SK-N-SH treated with all-trans-retinoic acid at 6 μM for 48 hours (cell line): ENCODE measurements around the gene H2BK1.

Source experiments
- ATAC-seq: fragments of 200-7000 bp; cut with Tn5 transposase; 3 replicates; pipeline ENCODE4 v1.9.1; 2020; ENCODE audit warnings: mild to moderate bottlenecking, moderate library complexity
- ARNTL ChIP-seq: fragments of 450-650 bp; formaldehyde crosslinking; IDR thresholded peaks from 2 replicates; pipeline ENCODE4 v1.5.0; 2020; ENCODE audit warnings: low read depth, mild to moderate bottlenecking, moderate library complexity, borderline replicate concordance
- BACH2 ChIP-seq: fragments of 250-450 bp; sonication (Bioruptor Pico); IDR thresholded peaks from 2 replicates; pipeline ENCODE4 v1.9.0; 2021; ENCODE audit warnings: mild to moderate bottlenecking, borderline replicate concordance
- CREB5 ChIP-seq: fragments of 250-450 bp; sonication (Bioruptor Pico); IDR thresholded peaks from 2 replicates; pipeline ENCODE4 v1.5.1; 2020; ENCODE audit warnings: low read depth, mild to moderate bottlenecking, moderate library complexity
- CSRNP3 ChIP-seq: fragments of 250-450 bp; sonication (Bioruptor Pico); IDR thresholded peaks from 2 replicates; pipeline ENCODE4 v1.5.1; 2021; ENCODE audit warnings: mild to moderate bottlenecking, moderate library complexity
- ESRRG ChIP-seq: fragments of 250-450 bp; sonication (Bioruptor Pico); IDR thresholded peaks from 2 replicates; pipeline ENCODE4 v1.6.1; 2021; ENCODE audit warnings: mild to moderate bottlenecking
- GLIS3 ChIP-seq: fragments of 250-450 bp; sonication (Bioruptor Pico); IDR thresholded peaks from 2 replicates; pipeline ENCODE4 v1.5.0; 2020; ENCODE audit warnings: mild to moderate bottlenecking, moderate library complexity
- ISL1 ChIP-seq: fragments of 250-450 bp; sonication (Bioruptor Pico); IDR thresholded peaks from 2 replicates; pipeline ENCODE4 v2.1.2; 2022; ENCODE audit warnings: mild to moderate bottlenecking, moderate library complexity
- OSR1 ChIP-seq: fragments of 250-450 bp; sonication (Bioruptor Pico); IDR thresholded peaks from 2 replicates; pipeline ENCODE4 v1.8.0; 2022; ENCODE audit warnings: moderate library complexity, mild to moderate bottlenecking, inconsistent platforms
- POU6F1 ChIP-seq: fragments of 250-450 bp; sonication (Bioruptor Pico); IDR thresholded peaks from 2 replicates; pipeline ENCODE4 v1.8.0; 2021; ENCODE audit warnings: low read depth, mild to moderate bottlenecking, moderate library complexity, borderline replicate concordance
- PPARA ChIP-seq: fragments of 250-450 bp; sonication (Bioruptor Pico); IDR thresholded peaks from 2 replicates; pipeline ENCODE4 v1.5.0; 2020; ENCODE audit warnings: mild to moderate bottlenecking, borderline replicate concordance
- RARB ChIP-seq: fragments of 250-450 bp; sonication (Bioruptor Pico); IDR thresholded peaks from 2 replicates; pipeline ENCODE4 v1.8.0; 2021; ENCODE audit warnings: mild to moderate bottlenecking, moderate library complexity
- SNAI2 ChIP-seq: fragments of 250-450 bp; sonication (Bioruptor Pico); IDR thresholded peaks from 2 replicates; pipeline ENCODE4 v1.5.0; 2020; ENCODE audit warnings: mild to moderate bottlenecking, moderate library complexity
- TCF4 ChIP-seq: fragments of 250-450 bp; sonication (Bioruptor Pico); IDR thresholded peaks from 2 replicates; pipeline ENCODE4 v1.8.0; 2021; ENCODE audit warnings: mild to moderate bottlenecking, moderate library complexity, borderline replicate concordance
- TSHZ2 ChIP-seq: fragments of 250-450 bp; sonication (Bioruptor Pico); IDR thresholded peaks from 2 replicates; pipeline ENCODE4 v1.5.0; 2020; ENCODE audit warnings: mild to moderate bottlenecking, moderate library complexity
- ZC3H10 ChIP-seq: fragments of 250-450 bp; sonication (Bioruptor Pico); IDR thresholded peaks from 2 replicates; pipeline ENCODE4 v1.5.1; 2021; ENCODE audit warnings: mild to moderate bottlenecking, moderate library complexity
- ZFP30 ChIP-seq: fragments of 450-650 bp; formaldehyde crosslinking; IDR thresholded peaks from 2 replicates; pipeline ENCODE4 v1.5.0; 2022; ENCODE audit warnings: mild to moderate bottlenecking, moderate library complexity
- ZNF565 ChIP-seq: fragments of 450-650 bp; formaldehyde crosslinking; conservative IDR thresholded peaks from 2 replicates; pipeline ENCODE4 v1.5.0; 2020; ENCODE audit warnings: low read depth, mild to moderate bottlenecking, moderate library complexity
- ZNF70 ChIP-seq: fragments of 450-650 bp; formaldehyde crosslinking; IDR thresholded peaks from 2 replicates; pipeline ENCODE4 v1.5.0; 2020; ENCODE audit warnings: mild to moderate bottlenecking, moderate library complexity
- ZNF8 ChIP-seq: fragments of 450-650 bp; formaldehyde crosslinking; IDR thresholded peaks from 2 replicates; pipeline ENCODE4 v1.5.0; 2020; ENCODE audit warnings: mild to moderate bottlenecking, moderate library complexity
- TF ChIP-seq, protein P1 (sequence below): fragments of 250-450 bp; sonication (Bioruptor Pico); IDR thresholded peaks from 2 replicates; pipeline ENCODE4 v1.8.0; 2020; ENCODE audit warnings: mild to moderate bottlenecking, moderate library complexity, borderline replicate concordance

Gene H2BK1

GRCh38 chr7:151233804-151234203 lies 23.5 kb upstream of the H2BK1 start:
- TF ChIP-seq TCF4 (CRISPR knock-in tag): no peak
- TF ChIP-seq OSR1: no peak
- no peak for TF ChIP-seq ISL1
- no peak for TF ChIP-seq ZFP30 (CRISPR knock-in tag)
- TF ChIP-seq GLIS3 (CRISPR knock-in tag): no peak
- TF ChIP-seq POU6F1: no peak
- no peak for TF ChIP-seq BACH2 (CRISPR knock-in tag)
- TF ChIP-seq ZNF565 (CRISPR knock-in tag): no peak
- TF ChIP-seq ARNTL (CRISPR knock-in tag): no peak
- no peak for TF ChIP-seq ESRRG (CRISPR knock-in tag)
- no peak for TF ChIP-seq TSHZ2 (CRISPR knock-in tag)
- TF ChIP-seq ZC3H10: no peak
- TF ChIP-seq CREB5 (CRISPR knock-in tag): no peak
- no peak for TF ChIP-seq CSRNP3 (CRISPR knock-in tag)
- TF ChIP-seq PPARA (CRISPR knock-in tag): no peak
- no peak for TF ChIP-seq SNAI2 (CRISPR knock-in tag)
- TF ChIP-seq ZNF8 (CRISPR knock-in tag): no peak
- TF ChIP-seq, all 23 proteins: peak for 0
- ATAC-seq: no peak

GRCh38 chr7:151232917-151233701 lies 22.8 kb upstream of the H2BK1 start:
- ATAC-seq: peak; percentile 90
- TF ChIP-seq ZNF565 (CRISPR knock-in tag): no peak
- no peak for TF ChIP-seq ESRRG (CRISPR knock-in tag)
- TF ChIP-seq RARB: no peak
- TF ChIP-seq, protein P1, sequence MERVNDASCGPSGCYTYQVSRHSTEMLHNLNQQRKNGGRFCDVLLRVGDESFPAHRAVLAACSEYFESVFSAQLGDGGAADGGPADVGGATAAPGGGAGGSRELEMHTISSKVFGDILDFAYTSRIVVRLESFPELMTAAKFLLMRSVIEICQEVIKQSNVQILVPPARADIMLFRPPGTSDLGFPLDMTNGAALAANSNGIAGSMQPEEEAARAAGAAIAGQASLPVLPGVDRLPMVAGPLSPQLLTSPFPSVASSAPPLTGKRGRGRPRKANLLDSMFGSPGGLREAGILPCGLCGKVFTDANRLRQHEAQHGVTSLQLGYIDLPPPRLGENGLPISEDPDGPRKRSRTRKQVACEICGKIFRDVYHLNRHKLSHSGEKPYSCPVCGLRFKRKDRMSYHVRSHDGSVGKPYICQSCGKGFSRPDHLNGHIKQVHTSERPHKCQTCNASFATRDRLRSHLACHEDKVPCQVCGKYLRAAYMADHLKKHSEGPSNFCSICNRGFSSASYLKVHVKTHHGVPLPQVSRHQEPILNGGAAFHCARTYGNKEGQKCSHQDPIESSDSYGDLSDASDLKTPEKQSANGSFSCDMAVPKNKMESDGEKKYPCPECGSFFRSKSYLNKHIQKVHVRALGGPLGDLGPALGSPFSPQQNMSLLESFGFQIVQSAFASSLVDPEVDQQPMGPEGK (CRISPR knock-in tag): no peak
- TF ChIP-seq CREB5 (CRISPR knock-in tag): no peak
- no peak for TF ChIP-seq ZNF70 (CRISPR knock-in tag)
- TF ChIP-seq, all 23 proteins: peak for 0
